HG03045 (cell line): ENCODE results near the gene RBM20.
A peak's percentile ranks its signal among the peaks of the same experiment; 100 is the strongest.

ENCODE experiments used
- ATAC-seq: cut with Tn5 transposase; IDR thresholded peaks from one replicate; pipeline ENCODE4 v1.9.1; 2021; ENCODE audit warnings: mild to moderate bottlenecking, moderate library complexity; ENCODE audit not compliant: unreplicated experiment

The RBM20 gene

DNA sequence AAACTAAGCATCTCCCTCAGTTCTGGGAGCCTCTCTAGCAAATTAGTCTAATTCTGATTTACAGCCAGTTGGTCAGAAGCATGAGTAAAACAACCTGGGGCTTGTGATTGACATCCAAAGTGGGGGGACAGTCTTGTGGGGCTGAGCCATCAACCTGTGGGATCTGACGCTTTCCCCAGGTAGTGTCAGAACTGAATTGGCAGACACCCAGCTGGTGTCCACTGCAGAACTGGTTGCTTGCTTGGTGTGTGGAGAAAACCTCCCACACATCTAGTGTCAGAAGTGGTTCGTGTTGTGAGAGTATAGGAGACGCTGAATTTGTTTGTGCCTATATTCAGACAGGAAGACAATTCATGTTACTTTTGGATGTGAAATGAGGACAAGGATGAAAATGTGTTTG, 135.4 kb downstream of the RBM20 start:
- ATAC-seq = no peak

DNA sequence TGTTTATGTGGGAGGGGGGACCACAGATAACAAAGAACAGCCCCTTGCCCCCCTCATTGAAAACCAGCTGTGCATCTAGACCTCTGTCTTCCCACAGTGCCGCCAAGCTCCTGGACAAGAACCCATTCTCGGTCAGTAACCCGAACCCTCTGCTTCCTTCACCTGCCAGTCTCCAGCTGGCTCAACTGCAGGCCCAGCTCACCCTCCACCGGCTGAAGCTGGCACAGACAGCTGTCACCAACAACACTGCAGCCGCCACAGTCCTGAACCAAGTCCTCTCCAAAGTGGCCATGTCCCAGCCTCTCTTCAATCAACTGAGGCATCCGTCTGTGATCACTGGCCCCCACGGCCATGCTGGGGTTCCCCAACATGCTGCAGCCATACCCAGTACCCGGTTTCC, 136.6 kb downstream of the RBM20 start:
- no peak for ATAC-seq

DNA sequence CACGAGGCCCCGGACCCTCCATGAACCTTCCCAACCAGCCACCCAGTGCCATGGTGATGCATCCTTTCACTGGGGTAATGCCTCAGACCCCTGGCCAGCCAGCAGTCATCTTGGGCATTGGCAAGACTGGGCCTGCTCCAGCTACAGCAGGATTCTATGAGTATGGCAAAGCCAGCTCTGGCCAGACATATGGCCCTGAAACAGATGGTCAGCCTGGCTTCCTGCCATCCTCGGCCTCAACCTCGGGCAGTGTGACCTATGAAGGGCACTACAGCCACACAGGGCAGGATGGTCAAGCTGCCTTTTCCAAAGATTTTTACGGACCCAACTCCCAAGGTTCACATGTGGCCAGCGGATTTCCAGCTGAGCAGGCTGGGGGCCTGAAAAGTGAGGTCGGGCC, 137.0 kb downstream of the RBM20 start:
- no peak for ATAC-seq

DNA sequence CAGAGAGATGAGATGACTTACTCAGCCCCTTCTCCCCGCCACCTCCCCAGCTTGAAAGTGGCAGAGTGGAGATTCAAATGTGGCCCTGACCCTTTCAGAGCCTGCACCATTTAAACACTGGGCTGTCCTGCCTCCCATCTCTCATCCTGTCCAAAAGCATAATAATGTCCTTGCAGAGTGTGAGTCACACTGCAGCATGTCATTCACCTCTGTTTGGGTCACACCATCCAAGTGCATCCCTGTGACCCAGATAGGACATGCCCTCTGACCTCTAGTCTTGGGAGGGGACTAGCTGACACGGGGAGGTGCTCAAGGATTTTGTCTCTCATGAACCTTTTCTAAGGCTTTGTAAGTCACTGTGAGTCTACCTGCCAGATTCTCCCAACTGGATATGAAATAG, 138.5 kb downstream of the RBM20 start:
- ATAC-seq = no peak

DNA sequence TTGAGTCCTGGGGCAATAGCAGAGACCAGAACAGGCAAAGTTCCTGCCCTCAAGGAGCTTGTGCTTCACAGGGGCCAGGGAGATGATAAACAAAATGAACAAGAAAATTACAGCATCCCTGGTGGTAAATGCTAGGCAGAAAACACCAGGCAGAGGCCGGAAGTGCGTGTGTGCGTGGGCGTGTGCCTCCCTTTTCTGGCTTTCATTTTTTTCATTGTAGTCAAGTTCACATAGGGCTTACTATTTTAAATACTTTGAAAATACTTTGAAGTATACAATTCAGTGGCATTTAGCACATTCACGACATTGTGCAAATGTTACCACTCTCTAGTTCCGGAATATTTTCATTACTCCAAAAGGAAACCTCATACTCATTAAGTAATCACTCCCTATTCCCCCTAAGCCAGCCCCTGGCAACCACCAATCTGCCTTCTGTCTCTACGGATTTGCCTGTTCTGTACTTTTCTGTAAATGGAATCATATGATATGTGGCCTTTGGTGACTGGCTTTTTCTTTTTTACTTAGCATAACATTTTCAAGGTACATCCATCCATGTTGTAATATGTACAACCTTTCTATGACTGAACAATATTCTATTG, 139.5 kb downstream of the RBM20 start:
- ATAC-seq = no peak

DNA sequence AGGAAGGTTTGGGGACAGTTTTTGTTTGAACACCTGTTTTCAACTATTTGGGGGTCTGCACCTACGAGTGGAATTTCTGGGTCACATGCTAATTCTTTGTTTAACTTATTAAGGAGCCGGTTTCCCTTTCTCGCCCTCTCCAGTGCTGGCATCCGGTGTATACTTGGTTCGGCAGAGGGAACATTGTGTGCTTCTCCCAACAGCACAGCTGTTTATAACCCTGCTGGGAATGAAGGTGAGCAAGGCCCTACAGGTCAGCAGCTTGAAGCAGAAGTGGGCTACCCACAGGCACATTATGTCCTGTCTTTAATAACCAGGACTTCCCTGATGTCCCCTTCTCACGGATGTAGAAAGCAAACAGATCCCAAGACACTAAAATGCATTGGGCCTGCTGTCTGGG, 140.1 kb downstream of the RBM20 start:
- no peak for ATAC-seq

DNA sequence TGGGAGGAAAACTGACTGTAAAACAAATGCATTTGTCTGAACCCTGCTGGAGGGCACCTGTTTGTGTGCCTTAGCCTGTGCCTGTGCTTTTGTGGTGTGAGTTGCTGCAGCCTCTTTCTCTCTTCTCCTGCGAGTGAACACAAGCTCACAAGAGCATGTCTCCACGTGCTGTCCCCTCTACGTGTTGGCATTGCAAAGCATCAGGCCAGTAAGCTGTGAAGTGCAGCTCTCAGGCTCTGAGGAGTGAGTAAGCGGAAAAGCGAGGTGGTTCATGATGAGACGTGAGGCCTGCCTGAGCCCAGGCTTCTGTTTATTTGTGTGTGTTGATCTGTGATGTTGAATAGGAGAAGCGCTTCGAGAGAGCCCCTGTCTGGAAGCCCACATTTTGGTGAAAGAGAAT, 142.0 kb downstream of the RBM20 start:
- no peak for ATAC-seq

DNA sequence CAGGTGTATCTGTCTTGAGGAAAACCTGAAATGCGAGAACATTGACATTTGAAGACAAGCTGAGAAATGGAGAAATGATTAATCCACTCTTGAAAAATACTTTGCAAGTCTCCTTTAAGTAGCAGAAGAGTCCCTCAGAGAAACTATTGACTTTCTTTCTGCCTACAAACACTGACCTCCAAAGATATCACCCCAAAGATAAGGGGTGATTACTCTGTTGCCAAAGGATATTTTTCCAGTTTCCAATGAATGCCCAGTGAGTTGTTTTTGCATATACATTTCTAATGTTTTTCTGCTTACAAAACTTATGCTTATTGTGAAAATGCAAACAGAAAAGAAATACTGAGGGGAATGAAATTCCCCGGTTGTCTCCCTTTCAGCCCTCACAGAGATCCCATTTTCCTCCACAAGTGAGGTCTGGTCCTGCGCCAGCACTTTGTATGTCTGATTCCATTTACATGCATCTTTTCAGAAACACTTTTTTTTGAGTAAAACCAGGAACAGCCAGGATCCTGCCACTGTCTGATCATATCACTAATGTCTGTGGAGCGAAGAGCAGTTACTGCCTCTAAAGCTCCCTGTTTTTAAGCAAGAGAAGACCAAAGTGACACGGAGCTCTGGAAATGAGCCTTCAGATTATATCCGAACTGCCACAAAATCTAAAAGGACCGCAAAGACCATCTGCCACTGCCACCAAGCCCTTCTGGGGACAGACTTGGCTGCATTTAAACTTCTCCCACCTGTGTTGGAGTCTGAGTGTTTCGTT, 144.7 kb downstream of the RBM20 start:
- no peak for ATAC-seq

DNA sequence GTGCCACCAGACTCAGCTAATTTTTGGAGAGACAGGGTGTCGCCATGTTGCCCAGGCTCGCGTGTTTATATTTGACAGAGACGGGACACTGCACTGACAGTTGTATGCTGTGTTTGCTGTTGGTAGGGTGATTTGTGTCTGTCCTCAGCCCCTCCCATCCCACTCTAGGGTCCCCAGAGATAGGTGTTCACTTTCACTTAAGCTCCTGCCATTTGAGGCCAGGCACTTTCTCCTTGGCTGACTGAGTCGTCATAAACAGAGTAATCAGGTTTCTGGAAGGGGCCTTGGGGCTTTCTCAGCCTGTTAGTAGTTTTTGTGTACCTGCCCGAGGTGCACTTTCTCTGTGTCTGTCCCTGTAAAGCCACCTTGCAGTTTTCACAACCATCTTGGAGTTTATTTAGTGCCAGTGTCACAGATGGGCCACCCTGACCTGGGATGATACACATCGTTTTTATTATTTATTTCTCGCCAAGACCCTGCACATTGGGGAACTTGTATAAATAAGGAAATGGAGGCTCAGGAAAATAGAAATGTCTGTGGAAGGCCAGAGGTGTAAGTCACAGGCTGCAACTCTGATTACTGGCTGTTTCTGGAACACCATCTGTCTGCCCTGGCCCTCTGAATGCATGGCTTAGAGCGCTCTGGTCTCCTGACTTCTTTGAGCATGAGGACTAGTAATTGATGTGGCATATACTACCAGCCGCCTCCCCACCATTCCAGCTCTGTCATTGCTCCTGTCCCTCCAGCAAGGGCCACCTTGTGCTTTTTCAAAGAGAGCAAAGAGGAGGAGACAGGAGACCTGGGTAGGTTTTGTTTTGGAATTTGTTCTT, 145.7 kb downstream of the RBM20 start:
- ATAC-seq = no peak

DNA sequence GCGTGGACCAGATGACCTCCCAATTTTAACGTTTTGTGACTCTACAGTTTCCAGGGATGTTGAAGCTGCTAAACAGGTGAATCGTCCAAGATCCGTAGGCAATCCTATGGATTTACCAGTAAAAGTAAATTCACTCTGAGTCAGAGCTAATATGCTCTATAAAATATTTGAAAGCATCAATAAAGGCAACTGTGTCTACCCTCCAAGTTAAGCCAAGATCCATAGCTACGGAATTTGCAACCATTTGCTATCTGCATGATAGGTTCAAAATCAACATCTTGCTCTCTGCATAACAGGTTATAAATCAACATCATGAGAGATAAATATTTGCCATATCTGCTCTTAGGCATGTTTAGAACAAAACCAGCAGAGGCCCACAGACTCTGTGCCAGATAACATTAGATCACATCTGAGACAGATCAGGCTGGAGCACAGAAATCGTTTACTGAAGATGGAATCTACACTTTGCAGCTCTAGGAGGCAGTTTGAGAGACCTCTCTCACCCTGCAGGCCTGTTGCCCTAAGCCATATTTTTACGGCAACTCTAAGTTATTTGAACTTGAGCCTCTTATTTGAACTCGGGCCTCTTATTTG, 146.9 kb downstream of the RBM20 start:
- no peak for ATAC-seq

DNA sequence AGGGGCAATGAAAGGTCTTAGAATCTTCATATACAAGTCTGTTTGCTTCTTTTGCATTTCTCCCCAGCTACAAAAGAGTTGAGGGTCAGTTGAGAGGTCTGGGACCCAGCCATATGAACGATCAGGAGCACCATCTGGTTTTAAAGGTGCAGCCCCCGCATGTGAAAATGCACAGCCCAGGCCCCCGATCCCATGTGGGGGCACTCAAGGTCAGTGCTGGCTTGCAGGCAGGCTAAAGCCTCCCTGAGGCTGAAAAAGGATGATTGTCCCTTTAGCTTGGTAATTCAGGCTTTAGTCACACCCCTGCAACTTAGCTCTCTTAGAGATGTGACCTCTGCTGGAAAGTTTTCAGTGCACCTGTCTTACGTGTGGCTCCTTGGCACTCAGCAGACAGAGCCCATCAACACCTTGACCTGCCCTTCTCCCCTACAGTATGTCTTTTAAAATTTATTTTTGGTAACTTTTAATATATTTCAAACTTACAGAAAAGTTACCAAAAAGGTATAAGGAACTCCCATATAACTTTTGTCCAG, 147.5 kb downstream of the RBM20 start:
- no peak for ATAC-seq

DNA sequence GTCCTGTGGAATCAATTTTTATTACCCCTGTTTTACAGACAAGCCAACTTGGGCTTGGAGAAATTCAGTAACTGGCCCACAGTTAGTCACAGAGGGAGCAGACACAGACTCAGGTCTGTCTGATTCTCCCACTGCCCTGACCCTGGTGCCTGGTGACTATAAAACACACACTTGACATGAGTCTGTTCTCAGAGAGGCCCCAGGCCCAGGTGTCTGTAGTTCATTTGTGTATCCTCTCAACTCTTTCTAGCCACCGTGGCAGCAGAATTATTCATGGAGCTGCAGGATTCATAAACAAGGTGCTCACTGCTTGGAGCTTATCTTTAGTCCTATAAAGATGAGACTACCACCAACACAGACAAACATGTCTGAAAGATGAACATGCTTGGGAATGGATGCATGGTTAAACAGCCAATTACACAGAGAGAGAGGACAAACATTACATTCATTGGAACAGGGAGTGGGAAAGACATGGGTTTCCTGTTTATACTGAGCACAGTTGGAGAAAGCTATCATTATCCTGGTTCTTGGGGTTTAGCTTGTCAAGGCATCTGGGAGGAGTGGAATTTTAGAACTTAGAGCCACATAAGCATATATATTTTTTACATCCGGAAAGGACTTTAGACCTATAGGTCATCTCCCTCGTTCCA, 148.5 kb downstream of the RBM20 start:
- ATAC-seq = no peak

DNA sequence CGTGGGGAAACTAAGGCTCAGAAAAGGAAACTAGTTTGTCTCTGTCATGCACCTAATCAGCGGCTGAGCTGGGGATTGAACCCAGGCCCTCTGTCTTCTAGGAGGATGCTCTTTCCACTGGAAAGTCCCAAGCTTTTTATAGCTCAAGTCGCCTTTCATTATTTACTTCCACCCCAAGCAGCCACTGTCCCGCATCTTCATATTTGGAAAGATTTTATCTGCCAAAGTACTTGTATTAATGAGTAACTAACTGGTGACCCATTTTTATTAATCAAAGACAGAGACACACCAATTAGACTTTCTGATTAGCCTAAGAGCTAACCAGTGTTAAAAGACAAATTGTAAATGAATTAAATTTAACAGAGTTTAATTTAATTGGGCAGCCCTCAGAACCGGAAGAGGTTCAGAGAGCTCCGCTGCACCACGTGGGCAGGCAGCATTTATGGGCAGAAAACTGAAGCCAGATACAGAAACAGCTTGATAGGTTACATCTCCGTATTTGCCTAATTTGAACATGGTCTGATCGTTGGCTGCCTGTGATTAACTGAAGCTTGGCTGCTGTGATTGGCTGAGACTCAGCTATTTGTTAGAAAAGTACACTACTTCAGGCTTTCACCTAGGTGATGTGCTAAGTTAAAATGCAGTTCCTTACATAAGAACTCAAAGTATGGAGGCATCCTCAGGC, 149.1 kb downstream of the RBM20 start:
- no peak for ATAC-seq

DNA sequence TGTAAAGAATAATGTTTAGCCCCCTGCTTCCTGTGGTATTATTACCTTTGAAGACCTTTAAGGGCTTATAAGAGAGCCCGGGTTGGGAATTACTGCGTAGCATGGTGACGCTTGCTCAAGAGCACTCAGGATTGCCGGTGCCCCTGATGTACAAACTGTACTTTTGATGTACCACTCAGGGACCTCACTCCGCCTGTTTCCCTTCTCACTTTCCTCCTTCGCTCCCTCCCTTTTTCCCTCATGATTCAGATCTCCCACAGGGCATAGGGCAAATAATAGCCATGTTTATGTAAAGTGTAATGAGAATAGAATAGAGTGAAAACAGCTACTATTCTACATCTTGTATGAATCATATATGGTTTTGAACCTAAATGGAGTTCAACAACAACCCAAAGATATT, 149.8 kb downstream of the RBM20 start:
- ATAC-seq = no peak

DNA sequence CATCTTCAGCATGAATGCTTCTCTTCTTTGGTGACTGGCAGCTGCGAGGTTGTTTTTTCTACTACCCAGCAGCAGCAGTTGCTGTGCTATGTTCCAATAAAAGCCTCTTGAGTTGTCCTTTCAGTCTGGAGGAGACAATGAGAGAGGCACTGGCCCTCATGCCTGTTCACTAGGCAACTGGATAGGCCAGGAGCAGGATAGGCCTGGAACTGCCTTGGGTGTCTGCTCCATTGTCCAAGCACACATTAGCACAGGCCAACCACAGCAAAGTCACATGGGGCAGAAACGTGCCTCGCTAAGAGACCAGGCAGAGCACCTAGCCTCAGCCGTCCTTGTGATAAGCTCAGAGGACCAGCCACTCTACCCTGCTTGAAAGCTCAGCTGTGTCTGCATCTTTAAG, 150.7 kb downstream of the RBM20 start:
- no peak for ATAC-seq

DNA sequence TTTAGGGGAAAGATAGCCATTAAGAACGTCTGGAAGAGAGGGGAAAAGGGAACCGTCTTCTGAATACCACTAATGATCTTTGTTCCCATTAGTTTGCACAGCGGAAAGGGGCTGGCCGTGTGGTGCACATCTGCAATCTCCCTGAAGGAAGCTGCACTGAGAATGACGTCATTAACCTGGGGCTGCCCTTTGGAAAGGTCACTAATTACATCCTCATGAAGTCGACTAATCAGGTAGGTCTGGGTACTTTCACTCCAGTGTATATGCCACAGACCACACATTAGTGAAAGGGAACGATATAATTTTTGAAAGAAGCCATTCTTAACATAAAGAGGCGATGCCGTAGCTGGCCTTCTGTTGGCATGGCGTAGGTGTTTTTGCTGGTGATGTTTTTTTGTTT, 153.3 kb downstream of the RBM20 start:
- ATAC-seq = no peak

DNA sequence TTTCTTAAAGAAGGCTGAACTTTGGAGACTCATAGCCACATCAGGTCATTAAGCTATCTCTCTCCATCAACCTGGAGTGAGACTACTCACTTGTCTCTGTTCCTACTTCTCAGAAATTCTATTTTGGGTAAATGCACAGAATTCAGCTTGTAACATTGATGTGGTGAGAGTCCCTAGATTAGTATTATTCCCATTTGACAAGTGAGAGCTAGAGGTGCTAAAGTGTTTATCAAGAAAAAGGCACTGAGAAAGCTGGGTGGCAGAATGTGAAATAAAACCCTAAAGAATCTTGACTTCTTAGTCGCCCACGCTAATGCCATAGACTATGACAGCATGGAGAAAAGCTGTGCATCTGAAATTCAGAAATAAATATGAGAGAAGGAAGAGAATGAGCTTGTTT, 154.2 kb downstream of the RBM20 start:
- no peak for ATAC-seq

DNA sequence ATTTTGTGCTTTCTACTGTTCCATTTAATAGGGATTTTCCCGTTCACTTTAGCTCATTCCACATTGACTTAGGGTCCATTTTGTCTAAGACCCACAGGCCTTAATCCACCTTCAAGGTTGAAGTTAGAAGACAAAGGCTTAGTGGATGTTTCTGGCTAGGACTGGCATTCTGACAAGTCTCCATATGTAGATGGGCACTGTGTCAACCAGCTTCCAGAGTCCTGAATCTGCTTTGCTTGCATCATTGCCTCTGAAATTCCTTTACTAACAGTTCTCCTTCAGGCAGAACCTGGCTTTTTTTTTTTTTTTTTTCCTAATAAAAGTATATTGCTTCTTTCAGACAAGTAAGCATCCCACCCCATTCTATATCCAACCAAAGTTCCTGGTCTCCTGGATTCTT, 158.0 kb downstream of the RBM20 start:
- no peak for ATAC-seq

DNA sequence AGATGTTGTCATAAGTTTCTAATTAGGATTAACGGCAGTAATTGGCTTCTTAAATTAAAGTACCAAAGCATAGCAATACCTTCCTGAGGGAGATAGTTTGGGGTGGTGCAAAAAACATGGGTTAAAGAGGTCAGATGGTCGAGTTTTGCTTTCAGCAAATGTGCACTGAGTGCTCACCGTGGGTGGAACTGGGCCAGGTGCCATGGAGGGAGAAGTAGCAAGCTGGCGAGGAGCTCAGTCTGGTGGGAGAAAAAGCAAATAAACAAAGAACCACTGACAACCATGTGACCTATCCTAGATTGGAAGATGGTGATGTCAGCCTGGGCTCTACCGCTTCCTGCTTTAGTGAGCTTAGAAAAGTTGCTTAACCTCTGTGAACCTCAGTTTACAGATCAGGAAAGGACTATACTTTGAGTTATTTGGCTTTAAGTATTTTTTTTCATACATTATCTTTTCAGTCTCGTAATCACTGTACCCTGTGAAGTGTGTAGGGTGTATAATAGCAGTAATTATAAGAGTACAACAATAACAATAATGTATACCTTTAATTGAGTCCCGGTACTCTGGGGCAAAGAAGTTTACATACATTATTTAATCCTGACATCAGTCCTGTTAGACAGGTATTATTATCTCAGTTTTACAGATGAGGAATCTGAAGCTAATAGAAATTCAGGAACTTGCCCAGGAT, 158.6 kb downstream of the RBM20 start:
- ATAC-seq = peak; percentile 71
